IMR-90 (cell line): Measurements from ENCODE around the gene SLIT3. TPM values are rescaled to one million over a fixed set of nuclear protein-coding genes. Genes with fewer than 3 reads are reported as not detected.
A peak's percentile ranks its signal among the peaks of the same experiment; 100 is the strongest.

ENCODE experiments used
- ATAC-seq: fragments of 200-7000 bp; cut with Tn5 transposase; 2 replicates; pipeline ENCODE4 v1.9.1; 2020; ENCODE audit warnings: low read depth, mild to moderate bottlenecking, moderate library complexity
- BruUV-seq: library from RNA; stranded (reverse); fragments of 400-500 nt; replicated peaks from 2 replicates; lab custom pipeline; 2021; lab: Mats Ljungman, UMichigan
- CTCF ChIA-PET: fragments of 300-600 bp; formaldehyde crosslinking; extraction: SDS; loops from one replicate; lab custom pipeline; 2021; ENCODE audit warnings: antibody characterized with exemption; lab: Yijun Ruan, JAX
- POLR2A ChIA-PET: fragments of 300-600 bp; sonication (Branson Sonifier 250); formaldehyde crosslinking; loops from one replicate; lab custom pipeline; 2022; ENCODE audit warnings: antibody characterized with exemption; ENCODE audit not compliant: unreplicated experiment; lab: Charles Lee
- DNase-seq: peaks from one replicate; pipeline ENCODE4 v3.0.0; 2013
- H2AFZ ChIP-seq: replicated peaks from 2 replicates; pipeline ENCODE3; 2013; ENCODE audit warnings: low read length, mild to moderate bottlenecking; ENCODE audit not compliant: poor library complexity
- H2AK5ac ChIP-seq: 2 replicates; pipeline ENCODE4 v1.6.1; 2013; ENCODE audit warnings: low read depth, low read length, inconsistent platforms
- H2AK9ac ChIP-seq: replicated peaks from 2 replicates; pipeline ENCODE3; 2013; ENCODE audit warnings: mild to moderate bottlenecking, low read depth, low read length, moderate library complexity; ENCODE audit not compliant: poor library complexity
- H2BK120ac ChIP-seq: 2 replicates; pipeline ENCODE4 v1.6.1; 2013; ENCODE audit warnings: low read depth, low read length, inconsistent platforms
- H2BK15ac ChIP-seq: 3 replicates; pipeline ENCODE4 v1.6.1; 2013; ENCODE audit warnings: low read depth, low read length, inconsistent platforms
- H2BK20ac ChIP-seq: 2 replicates; pipeline ENCODE4 v1.6.1; 2013; ENCODE audit warnings: low read depth, mild to moderate bottlenecking, inconsistent platforms, low read length, moderate library complexity
- H2BK5ac ChIP-seq: 2 replicates; pipeline ENCODE4 v1.6.1; 2013; ENCODE audit warnings: mild to moderate bottlenecking, low read depth, low read length, inconsistent platforms; ENCODE audit not compliant: poor library complexity, severe bottlenecking
- H3K14ac ChIP-seq: replicated peaks from 2 replicates; pipeline ENCODE4 v1.6.1; 2013; ENCODE audit warnings: low read depth, low read length, inconsistent platforms
- H3K18ac ChIP-seq: 2 replicates; pipeline ENCODE4 v1.6.1; 2013; ENCODE audit warnings: low read depth, low read length, control low read depth
- H3K23ac ChIP-seq: 2 replicates; pipeline ENCODE4 v1.6.1; 2013; ENCODE audit warnings: low read depth, low read length, inconsistent platforms
- H3K27ac ChIP-seq: 2 replicates; pipeline ENCODE4 v1.5.1; 2013; ENCODE audit warnings: mild to moderate bottlenecking, control low read depth, low read length; ENCODE audit not compliant: insufficient read depth
- H3K27me3 ChIP-seq: 2 replicates; pipeline ENCODE4 v1.6.1; 2013; ENCODE audit warnings: low read length; ENCODE audit not compliant: control insufficient read depth, insufficient read depth
- H3K36me3 ChIP-seq: 2 replicates; pipeline ENCODE4 v1.6.1; 2013; ENCODE audit warnings: low read length, mixed read lengths; ENCODE audit not compliant: control insufficient read depth, insufficient read depth
- H3K4ac ChIP-seq: 2 replicates; pipeline ENCODE4 v1.6.1; 2013; ENCODE audit warnings: low read depth, low read length, inconsistent platforms
- H3K4me1 ChIP-seq: 2 replicates; pipeline ENCODE4 v1.6.1; 2013; ENCODE audit warnings: low read length, mixed read lengths; ENCODE audit not compliant: control insufficient read depth, insufficient read depth
- H3K4me2 ChIP-seq: 2 replicates; pipeline ENCODE4 v1.6.1; 2013; ENCODE audit warnings: low read depth, mild to moderate bottlenecking, control low read depth, low read length, moderate library complexity
- H3K4me3 ChIP-seq: 2 replicates; pipeline ENCODE4 v1.5.1; 2013; ENCODE audit warnings: low read depth, mild to moderate bottlenecking, control low read depth, low read length, moderate library complexity; ENCODE audit not compliant: insufficient read depth
- H3K56ac ChIP-seq: 2 replicates; pipeline ENCODE4 v1.6.1; 2013; ENCODE audit warnings: low read length, inconsistent platforms; ENCODE audit not compliant: insufficient read depth; ENCODE audit errors: extremely low read depth
- H3K79me1 ChIP-seq, 2 experiments: 2 replicates each; pipeline ENCODE4 v1.6.1; 2013; ENCODE audit warnings: low read length in 2 of 2, inconsistent platforms in 1 of 2, low read depth in 1 of 2
- H3K9ac ChIP-seq: 2 replicates; pipeline ENCODE4 v1.6.1; 2013; ENCODE audit warnings: low read depth, low read length, control low read depth
- H3K9me1 ChIP-seq: 2 replicates; pipeline ENCODE4 v1.6.1; 2013; ENCODE audit warnings: low read length, inconsistent platforms; ENCODE audit not compliant: insufficient read depth
- H3K9me3 ChIP-seq: 2 replicates; pipeline ENCODE4 v1.6.1; 2013; ENCODE audit warnings: low read length; ENCODE audit not compliant: control insufficient read depth, insufficient read depth
- H4K20me1 ChIP-seq: 2 replicates; pipeline ENCODE4 v1.6.1; 2013; ENCODE audit warnings: low read length, inconsistent platforms; ENCODE audit not compliant: insufficient read depth
- H4K5ac ChIP-seq: 2 replicates; pipeline ENCODE4 v1.6.1; 2013; ENCODE audit warnings: mild to moderate bottlenecking, low read depth, low read length, control low read depth
- H4K8ac ChIP-seq, 2 experiments: 2 replicates each; pipeline ENCODE4 v1.6.1; 2013; ENCODE audit warnings: low read depth in 2 of 2, low read length in 2 of 2, control low read depth in 1 of 2, inconsistent platforms in 1 of 2
- H4K91ac ChIP-seq: 2 replicates; pipeline ENCODE4 v1.6.1; 2013; ENCODE audit warnings: low read depth, low read length, inconsistent platforms; ENCODE audit not compliant: insufficient read depth
- BHLHE40 ChIP-seq: fragments of 150-350 bp; IDR thresholded peaks from 2 replicates; pipeline ENCODE4 v1.6.1; 2016; ENCODE audit warnings: mild to moderate bottlenecking, low read depth, low read length
- CHD1 ChIP-seq: IDR thresholded peaks from 2 replicates; pipeline ENCODE4 v1.6.1; 2012; ENCODE audit warnings: low read depth, low read length, improper control_type of control experiment
- MAZ ChIP-seq: IDR thresholded peaks from 2 replicates; pipeline ENCODE4 v1.6.1; 2012; ENCODE audit warnings: low read depth, mild to moderate bottlenecking, low read length, improper control_type of control experiment, moderate library complexity, borderline replicate concordance
- NFE2L2 ChIP-seq: fragments of 150-350 bp; IDR thresholded peaks from 2 replicates; pipeline ENCODE4 v1.6.1; 2016; ENCODE audit warnings: low read depth, mild to moderate bottlenecking, low read length
- RAD21 ChIP-seq: IDR thresholded peaks from 2 replicates; pipeline ENCODE4 v1.6.1; 2012; ENCODE audit warnings: low read length, improper control_type of control experiment
- RCOR1 ChIP-seq: IDR thresholded peaks from 2 replicates; pipeline ENCODE4 v1.6.1; 2012; ENCODE audit warnings: mild to moderate bottlenecking, low read length, improper control_type of control experiment; ENCODE audit not compliant: insufficient replicate concordance
- WGBS, 2 experiments: methylation state at CpG; one replicate each; pipeline versions ENCODE4 v1.1.5 to v1.1.7; 2013; ENCODE audit warnings: missing lambda C conversion rate in 2 of 2; ENCODE audit not compliant: insufficient read length in 1 of 2; ENCODE audit errors: extremely low coverage in 2 of 2; 5-methylcytosine and 5-hydroxymethylcytosine counted together
- dilution Hi-C: fragments of 300-500 bp; cut with HindIII; formaldehyde crosslinking; loops from one replicate; pipeline ENCODE4 v1.14.3; 2018; ENCODE audit warnings: low sequenced_read_pairs; ENCODE audit not compliant: unreplicated experiment
- in situ Hi-C: fragments of 300-500 bp; cut with MboI; formaldehyde crosslinking; loops from 3 replicates; pipeline ENCODE4 v1.14.3; 2019; ENCODE audit warnings: low sequenced_read_pairs, inconsistent platforms, mixed read lengths
- intact Hi-C: fragments of 100-400 bp; cut with micrococcal nuclease; formaldehyde crosslinking; loops from 2 replicates; pipeline ENCODE4 v1.10.0; 2022
- polyA plus RNA-seq, 3 experiments: library from polyadenylated mRNA; depleted of rRNA; stranded (reverse); fragments of >200 nt; gene quantifications; 2 replicates each; pipeline ENCODE4 v1.2.3, GENCODE V29; 2012; ENCODE audit warnings: low replicate concordance in 1 of 3
- total RNA-seq: library from RNA; depleted of rRNA; stranded (reverse); fragments of >200 nt; gene quantifications from 2 replicates; pipeline ENCODE4 v1.2.3, GENCODE V29; 2012
- TF ChIP-seq, protein P1 (sequence below): fragments of 150-350 bp; IDR thresholded peaks from 2 replicates; pipeline ENCODE4 v1.6.1; 2017; ENCODE audit warnings: mild to moderate bottlenecking, antibody characterized with exemption, low read length, low read depth
- TF ChIP-seq, protein P2 (sequence below): fragments of 150-350 bp; IDR thresholded peaks from 2 replicates; pipeline ENCODE4 v1.6.1; 2016; ENCODE audit warnings: low read depth, mild to moderate bottlenecking, low read length, moderate library complexity, borderline replicate concordance

Gene SLIT3
- total and polyA plus RNA-seq, 2 of the 4 experiments (the other 2 are of a cell fraction), result 0.18 to 0.50 TPM

DNA sequence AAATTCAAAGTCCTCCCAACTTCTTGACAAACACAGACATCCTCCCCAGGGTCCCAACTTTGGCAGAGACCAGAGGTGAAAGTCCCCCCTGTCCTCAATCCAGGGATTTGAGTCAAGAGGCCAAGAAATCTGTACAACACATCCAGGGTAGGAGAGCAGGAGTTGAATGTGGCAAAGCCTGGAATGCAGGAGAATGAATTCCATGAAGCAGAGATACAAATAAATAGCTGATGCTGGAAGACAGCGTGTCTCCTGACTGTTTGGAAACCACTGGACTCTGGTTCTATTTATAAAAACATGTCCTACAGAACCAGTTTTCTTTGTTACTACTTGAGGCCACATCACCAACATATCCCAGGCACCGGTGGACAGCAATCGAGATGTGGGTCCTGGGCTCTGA lies 43.7 kb upstream of the SLIT3 start:
- H3K4ac ChIP-seq, result no peak overlapping the region; the same call in 1 of the 2 replicates
- no peaks in the 10 kb centered on the region for H3K36me3 ChIP-seq
- dilution Hi-C loops (no loop called here), intact Hi-C loops (no loop called here), in situ Hi-C loops (no loop called here)
- H4K91ac ChIP-seq, result peak overlapping the region; percentile 0; the same call in 1 of the 2 replicates
- H2BK120ac ChIP-seq, result peak overlapping the region; percentile 47; the same call in 1 of the 2 replicates
- DNase-seq (no peak), ATAC-seq (peak; percentile 68)
- 0 out of 2 replicates have a peak overlapping the region, but pooled peaks have one; percentile 53 for H3K4me2 ChIP-seq
- ChIA-PET POLR2A (no interaction called here), CTCF (interaction anchor here (0.6 to 1.5 kb wide), 2 partner anchors 10 to 22 kb away, joined by 3 to 4 read pairs; no protein-coding TSS in a partner anchor)
- TF ChIP-seq, protein P1, sequence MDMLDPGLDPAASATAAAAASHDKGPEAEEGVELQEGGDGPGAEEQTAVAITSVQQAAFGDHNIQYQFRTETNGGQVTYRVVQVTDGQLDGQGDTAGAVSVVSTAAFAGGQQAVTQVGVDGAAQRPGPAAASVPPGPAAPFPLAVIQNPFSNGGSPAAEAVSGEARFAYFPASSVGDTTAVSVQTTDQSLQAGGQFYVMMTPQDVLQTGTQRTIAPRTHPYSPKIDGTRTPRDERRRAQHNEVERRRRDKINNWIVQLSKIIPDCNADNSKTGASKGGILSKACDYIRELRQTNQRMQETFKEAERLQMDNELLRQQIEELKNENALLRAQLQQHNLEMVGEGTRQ, result no peak
- TF ChIP-seq, protein P2, sequence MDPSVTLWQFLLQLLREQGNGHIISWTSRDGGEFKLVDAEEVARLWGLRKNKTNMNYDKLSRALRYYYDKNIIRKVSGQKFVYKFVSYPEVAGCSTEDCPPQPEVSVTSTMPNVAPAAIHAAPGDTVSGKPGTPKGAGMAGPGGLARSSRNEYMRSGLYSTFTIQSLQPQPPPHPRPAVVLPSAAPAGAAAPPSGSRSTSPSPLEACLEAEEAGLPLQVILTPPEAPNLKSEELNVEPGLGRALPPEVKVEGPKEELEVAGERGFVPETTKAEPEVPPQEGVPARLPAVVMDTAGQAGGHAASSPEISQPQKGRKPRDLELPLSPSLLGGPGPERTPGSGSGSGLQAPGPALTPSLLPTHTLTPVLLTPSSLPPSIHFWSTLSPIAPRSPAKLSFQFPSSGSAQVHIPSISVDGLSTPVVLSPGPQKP, result no peak
- TF ChIP-seq BHLHE40, result no peak
- TF ChIP-seq NFE2L2, result no peak
- no peak for TF ChIP-seq RCOR1
- no peak for TF ChIP-seq CHD1
- TF ChIP-seq MAZ, result no peak
- TF ChIP-seq RAD21, result no peak
- no TSS peak for BruUV-seq
- peak overlapping the region; percentile 31; the same call in 1 of the 2 replicates for H3K23ac ChIP-seq
- no peak overlapping the region for H4K5ac ChIP-seq
- no peak overlapping the region for H3K9ac ChIP-seq
- no peak overlapping the region for H2AK9ac ChIP-seq
- peak overlapping the region; percentile 26; the same call in 1 of the 2 replicates for H2BK20ac ChIP-seq
- H4K20me1 ChIP-seq, result no peaks in the 10 kb centered on the region
- no peak overlapping the region for H3K4me3 ChIP-seq
- H3K56ac ChIP-seq, result peak overlapping the region; percentile 21; the same call in 1 of the 2 replicates
- H3K27ac ChIP-seq, result peak overlapping the region; percentile 56; the same call in 1 of the 2 replicates
- H3K14ac ChIP-seq, result no peak overlapping the region
- peak overlapping the region; percentile 44 for H2AFZ ChIP-seq
- no peak overlapping the region for H2BK5ac ChIP-seq
- no peak overlapping the region for H3K18ac ChIP-seq
- H2BK15ac ChIP-seq, result no peak overlapping the region
- H3K4me1 ChIP-seq, result 0 out of 2 replicates have a peak, but pooled peaks cover 1% of the 10 kb centered on the region
- no peaks in the 10 kb centered on the region for H3K79me1 ChIP-seq
- no peaks in the 10 kb centered on the region for H3K27me3 ChIP-seq
- H2AK5ac ChIP-seq, result no peak overlapping the region
- H3K9me1 ChIP-seq, result no peaks in the 10 kb centered on the region
- WGBS, 2 experiments, result no CpG with 5 or more reads among the region's 3 CpGs
- no peak overlapping the region for H4K8ac ChIP-seq
- H3K9me3 ChIP-seq, result no peaks in the 10 kb centered on the region
